Thyroid gland (tissue), 4 donors: ENCODE data around the gene RHEX.

Experiments used
- POLR2A ChIP-seq, 2 donors: fragments of 450-650 bp; IDR thresholded peaks; one replicate each; pipeline ENCODE4 v1.6.1; 2017; ENCODE audit warnings: antibody characterized with exemption in 2 of 2, mild to moderate bottlenecking in 2 of 2, moderate library complexity in 1 of 2
- TF ChIP-seq, protein P1 (sequence below), 6 experiments: fragments of 200-600 bp in 3 of 6; fragments of 450-650 bp in 3 of 6; sonication (generic) in 3 of 6; IDR thresholded peaks; one replicate each; pipeline ENCODE4 v1.5.1; 2016 to 2019; ENCODE audit warnings: antibody characterized with exemption in 6 of 6, mild to moderate bottlenecking in 2 of 6, inconsistent platforms in 1 of 6, moderate library complexity in 1 of 6

DNA sequence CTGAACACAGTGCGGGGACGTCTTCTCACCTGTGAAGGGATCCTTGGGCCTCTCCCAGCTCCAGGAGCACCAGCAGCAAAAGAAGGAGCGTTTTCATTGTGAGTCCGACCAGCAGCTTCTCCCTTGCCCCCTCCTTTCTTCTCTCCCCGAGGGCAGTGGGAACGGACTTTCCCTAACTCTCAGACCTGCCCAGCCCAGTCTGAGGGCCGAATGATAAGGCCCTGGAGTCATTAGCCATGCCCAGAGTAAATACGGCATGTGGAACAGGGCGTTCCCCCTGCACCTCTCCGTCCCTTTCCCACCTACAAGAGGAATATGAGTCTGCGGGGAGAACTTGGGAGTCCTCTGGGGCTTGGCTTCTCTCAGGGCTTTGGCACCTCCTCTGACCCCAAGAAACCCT, 29.3 kb upstream of the RHEX start, which contains the start of gene CTSE:
- TF ChIP-seq POLR2A (IDR thresholded peaks at IDR 0.05) = peak in 1 of 2 donors; percentile 11
- TF ChIP-seq, protein P1, sequence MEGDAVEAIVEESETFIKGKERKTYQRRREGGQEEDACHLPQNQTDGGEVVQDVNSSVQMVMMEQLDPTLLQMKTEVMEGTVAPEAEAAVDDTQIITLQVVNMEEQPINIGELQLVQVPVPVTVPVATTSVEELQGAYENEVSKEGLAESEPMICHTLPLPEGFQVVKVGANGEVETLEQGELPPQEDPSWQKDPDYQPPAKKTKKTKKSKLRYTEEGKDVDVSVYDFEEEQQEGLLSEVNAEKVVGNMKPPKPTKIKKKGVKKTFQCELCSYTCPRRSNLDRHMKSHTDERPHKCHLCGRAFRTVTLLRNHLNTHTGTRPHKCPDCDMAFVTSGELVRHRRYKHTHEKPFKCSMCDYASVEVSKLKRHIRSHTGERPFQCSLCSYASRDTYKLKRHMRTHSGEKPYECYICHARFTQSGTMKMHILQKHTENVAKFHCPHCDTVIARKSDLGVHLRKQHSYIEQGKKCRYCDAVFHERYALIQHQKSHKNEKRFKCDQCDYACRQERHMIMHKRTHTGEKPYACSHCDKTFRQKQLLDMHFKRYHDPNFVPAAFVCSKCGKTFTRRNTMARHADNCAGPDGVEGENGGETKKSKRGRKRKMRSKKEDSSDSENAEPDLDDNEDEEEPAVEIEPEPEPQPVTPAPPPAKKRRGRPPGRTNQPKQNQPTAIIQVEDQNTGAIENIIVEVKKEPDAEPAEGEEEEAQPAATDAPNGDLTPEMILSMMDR (IDR thresholded peaks at IDR 0.05) = no peak
